HG03558 (cell line): ENCODE results near the gene TYK2.
A peak's percentile ranks its signal among the peaks of the same experiment; 100 is the strongest.

ENCODE experiments used
- ATAC-seq: cut with Tn5 transposase; IDR thresholded peaks from one replicate; pipeline ENCODE4 v1.9.1; 2021; ENCODE audit warnings: moderate number of reproducible peaks; ENCODE audit not compliant: unreplicated experiment; ENCODE audit errors: extremely low read depth

TYK2 gene

DNA sequence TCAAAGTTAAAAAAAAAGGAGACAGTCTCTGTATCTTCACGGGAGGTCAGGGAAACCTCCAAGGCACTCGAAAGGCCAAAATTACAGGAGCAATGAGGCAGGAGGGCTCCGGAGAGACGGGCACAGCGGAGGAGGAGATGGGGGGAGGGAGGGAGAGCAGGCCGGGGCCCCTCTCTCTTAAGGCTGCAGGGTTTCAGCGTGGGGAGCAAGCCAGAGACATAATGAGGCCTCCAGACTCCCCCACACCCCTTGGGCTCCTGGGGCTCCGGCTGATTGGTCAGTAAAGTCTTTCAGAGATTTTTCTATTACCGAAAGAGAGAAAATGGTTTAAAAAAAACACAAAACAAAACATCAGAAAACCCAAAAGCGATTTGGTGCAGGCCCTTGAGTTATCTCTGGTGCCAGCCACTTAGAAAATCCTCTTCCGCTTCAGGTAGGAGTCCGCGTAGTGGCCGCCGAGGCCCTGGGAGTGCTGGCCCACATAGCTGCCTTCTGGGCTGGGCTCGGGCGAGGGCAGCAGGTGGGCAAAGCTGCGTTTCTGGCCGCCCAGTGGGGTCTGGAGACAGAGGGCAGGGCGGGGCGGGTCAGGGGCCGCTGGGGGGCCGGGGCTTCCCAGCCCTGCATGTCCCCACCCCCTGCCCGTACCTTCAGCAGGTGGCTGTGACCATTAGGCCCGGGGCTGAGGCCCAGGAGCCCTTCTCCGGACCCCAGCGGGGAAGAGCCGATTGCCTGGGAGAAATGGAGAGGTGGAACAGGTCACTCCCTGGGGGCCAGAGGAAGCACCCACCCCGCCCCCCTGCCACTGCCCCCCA lies 63.1 kb downstream of the TYK2 start:
- no peak for ATAC-seq

DNA sequence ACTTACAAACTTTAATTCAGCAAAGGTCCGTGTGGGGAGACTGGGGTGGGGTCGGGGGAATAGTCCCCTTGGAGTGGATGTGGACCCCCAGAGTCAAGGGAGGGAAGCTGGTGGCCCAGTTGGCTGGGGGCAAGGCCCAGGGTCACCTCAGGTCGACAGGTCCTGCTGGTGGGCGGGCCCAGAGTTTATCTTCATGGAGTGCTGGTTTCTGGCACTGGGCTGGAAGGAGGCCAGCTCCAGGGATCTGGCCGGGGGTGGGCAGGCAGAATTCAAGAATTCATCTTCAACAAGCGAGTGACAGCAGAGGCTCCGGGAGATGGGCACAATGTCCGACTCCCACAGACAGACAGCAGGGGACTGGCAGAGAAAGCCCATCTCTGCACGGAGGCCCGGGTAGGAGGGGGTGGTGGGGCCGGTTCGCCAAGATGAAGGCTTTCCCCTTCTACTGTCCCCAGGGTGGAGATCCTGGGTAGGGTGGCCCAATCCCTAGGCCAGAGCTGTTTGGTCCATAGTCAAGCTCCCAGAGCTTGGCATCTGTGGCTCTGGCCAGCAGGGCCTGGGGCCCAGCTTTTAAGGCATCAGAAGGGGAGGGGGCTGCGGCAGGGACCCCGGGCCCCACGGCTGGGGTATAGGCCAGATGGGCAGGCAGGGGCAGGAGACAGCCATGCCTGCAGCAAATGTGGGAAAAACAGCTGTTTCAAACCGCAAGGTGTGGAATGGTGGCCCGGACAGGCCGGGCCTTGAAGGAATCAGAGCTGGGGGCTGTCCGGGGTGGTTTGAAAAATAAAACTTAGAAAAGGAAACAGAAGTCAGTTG lies 63.9 kb downstream of the TYK2 start:
- no peak for ATAC-seq

DNA sequence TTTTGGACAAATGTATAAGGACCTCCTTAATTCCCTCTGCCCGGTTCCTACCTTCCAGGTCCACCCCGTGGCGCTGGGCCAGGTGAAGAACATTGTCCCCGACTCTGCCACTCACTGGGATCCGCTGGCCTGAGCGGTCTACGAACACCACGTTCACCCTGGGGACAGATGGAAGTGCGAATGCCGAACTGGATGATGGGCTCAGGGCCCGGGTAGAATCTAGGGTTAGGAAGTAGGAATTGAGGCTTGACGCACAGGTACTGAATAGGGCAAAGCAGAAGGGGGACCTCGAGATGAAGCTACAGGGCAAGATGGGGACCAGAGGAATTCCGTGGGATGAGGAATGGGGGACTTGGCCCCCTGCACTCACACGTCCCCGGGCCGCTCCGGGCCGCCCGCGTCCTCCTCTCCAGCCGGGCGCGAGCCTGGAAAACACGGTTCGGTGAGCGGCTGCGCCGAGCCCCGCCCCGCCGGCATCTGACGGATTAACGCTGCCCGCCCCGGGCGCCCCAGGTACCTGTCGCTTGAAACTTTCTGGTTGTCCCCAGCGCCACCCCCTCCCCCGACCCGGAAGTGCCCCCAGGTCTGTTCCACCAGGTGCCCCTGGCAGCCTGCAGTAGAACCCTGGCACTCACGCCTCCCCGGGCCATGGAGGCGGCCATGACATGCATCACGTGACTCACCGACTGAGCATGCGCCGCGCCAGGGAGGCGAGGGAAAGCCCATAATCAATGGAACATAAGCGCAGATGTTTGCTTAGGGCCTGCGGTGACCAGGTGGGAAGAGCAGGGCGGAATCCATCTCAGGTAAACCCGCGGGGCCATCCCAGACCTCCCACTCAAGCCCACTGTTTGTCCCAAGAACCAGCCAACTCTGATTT lies 64.8 kb downstream of the TYK2 start, which contains the start of gene FDX2:
FDX2 (minus strand) TSS at position 681 of the 880 bp plus-strand sequence; CDS start at position 662, 19 bp downstream.
- ATAC-seq = peak; percentile 74

DNA sequence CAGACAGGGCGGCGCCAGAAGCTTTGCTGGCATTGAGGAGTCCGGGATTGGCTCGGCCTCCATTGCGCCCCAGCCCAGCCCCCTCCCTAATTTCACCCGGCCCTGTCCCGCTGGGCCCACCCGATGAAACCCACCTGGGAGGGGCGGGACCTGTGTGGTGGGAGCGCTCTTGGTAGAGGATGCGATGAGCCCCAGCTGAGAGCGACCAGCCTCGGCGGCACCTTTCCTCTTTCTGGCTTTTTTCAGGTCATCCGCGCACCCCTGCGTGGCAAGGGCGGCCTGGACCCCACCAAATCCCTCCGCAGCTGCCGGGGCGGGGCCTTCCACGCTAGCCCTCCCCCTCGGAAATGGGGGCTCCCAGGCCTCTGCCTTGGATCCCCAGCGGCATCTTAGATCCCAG lies 70.9 kb downstream of the TYK2 start, which contains the start of gene ZGLP1:
ZGLP1 (minus strand) TSS at position 393 of the 400 bp plus-strand sequence.
- ATAC-seq = no peak

DNA sequence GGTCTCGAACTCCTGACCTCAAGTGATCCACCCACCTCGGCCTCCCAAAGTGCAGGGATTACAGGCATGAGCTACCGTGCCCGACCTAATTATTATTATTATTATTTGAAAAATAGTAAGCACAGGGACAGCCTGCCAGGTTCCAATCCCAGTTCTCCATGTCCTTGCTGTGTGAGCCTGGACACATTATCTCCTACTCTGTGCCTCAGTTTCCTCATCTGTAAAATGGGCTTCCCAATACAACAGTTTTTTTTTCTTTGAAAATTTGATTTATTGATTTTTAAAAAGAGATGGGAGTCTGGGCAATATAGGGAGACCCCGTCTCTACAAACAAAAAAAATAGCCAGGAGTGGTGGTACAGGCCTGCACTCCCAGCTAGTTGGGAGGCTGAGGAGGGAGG lies 74.0 kb downstream of the TYK2 start:
- ATAC-seq = no peak

DNA sequence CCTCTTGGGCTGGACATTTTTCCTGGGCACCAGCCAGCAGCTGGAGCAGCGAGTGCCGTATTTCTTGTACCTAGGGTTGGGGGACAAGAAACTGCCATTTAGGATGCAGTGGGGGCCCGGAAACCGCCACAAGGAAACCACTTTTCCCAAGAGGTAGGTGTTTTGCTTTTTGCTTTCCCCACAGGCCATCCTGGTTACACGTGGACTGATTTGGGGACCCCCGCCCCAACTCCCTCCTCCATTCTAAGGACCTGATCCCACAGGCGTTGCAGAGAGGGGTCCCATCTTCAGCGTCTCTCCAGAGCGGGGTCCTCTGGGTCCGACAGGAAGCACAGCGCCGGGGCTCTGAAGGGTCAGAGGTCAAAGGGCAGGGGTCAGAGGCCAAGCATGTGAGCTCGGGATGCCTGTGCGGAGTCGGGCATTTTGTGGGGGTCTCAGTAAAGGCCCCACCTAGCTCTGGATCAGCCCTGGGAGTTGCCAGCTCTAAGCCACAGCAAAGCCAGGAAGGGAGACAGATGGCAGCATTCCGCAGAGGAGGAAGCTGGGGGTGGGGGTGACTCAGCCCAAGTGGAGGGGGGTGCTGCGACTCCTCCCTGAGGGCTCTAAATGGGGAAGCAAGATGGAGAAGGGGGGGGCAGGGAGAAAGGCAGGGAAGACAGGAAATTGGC lies 75.1 kb downstream of the TYK2 start:
- no peak for ATAC-seq
